ENCODE results near the gene HAS3.

GRCh38 chr16:69113216-69113615, 7.8 kb downstream of the HAS3 start:
- TF ChIP-seq, protein P1, sequence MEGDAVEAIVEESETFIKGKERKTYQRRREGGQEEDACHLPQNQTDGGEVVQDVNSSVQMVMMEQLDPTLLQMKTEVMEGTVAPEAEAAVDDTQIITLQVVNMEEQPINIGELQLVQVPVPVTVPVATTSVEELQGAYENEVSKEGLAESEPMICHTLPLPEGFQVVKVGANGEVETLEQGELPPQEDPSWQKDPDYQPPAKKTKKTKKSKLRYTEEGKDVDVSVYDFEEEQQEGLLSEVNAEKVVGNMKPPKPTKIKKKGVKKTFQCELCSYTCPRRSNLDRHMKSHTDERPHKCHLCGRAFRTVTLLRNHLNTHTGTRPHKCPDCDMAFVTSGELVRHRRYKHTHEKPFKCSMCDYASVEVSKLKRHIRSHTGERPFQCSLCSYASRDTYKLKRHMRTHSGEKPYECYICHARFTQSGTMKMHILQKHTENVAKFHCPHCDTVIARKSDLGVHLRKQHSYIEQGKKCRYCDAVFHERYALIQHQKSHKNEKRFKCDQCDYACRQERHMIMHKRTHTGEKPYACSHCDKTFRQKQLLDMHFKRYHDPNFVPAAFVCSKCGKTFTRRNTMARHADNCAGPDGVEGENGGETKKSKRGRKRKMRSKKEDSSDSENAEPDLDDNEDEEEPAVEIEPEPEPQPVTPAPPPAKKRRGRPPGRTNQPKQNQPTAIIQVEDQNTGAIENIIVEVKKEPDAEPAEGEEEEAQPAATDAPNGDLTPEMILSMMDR (IDR thresholded peaks at IDR 0.05 in 4 of 5, conservative IDR thresholded peaks at IDR 0.05 in 1 of 5): no peak
- TF ChIP-seq POLR2A (IDR thresholded peaks at IDR 0.05): no peak

Measured in gastrocnemius medialis (tissue), 4 donors.